GM12874 (cell line): Measurements from ENCODE around the gene PGF.

Experiments
- TF ChIP-seq, protein P1 (sequence below): IDR thresholded peaks from 2 replicates; pipeline ENCODE4 v1.5.1; 2011; ENCODE audit warnings: low read depth, mild to moderate bottlenecking, control low read depth, low read length, moderate library complexity; ENCODE audit not compliant: insufficient read depth

Gene PGF

DNA sequence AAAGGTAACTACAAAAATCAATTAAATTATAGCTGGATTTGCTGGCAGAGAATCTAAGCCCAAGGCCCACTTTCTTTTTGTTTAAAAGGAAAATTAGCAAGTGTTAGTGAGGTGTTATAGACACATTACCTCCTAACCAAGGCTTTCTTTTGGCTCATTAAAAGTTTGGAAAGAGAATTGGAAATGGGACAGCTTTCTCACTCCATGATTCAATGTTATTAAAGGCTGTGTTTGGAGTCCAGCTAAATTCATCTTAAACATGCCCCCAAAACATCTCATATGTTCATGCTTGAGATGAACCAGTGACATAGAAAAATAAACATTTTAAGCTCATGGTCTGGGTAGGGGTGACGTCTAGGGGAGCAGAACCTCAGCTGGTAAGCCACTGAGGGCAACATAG, 13.4 kb upstream of the PGF start:
- TF ChIP-seq, protein P1, sequence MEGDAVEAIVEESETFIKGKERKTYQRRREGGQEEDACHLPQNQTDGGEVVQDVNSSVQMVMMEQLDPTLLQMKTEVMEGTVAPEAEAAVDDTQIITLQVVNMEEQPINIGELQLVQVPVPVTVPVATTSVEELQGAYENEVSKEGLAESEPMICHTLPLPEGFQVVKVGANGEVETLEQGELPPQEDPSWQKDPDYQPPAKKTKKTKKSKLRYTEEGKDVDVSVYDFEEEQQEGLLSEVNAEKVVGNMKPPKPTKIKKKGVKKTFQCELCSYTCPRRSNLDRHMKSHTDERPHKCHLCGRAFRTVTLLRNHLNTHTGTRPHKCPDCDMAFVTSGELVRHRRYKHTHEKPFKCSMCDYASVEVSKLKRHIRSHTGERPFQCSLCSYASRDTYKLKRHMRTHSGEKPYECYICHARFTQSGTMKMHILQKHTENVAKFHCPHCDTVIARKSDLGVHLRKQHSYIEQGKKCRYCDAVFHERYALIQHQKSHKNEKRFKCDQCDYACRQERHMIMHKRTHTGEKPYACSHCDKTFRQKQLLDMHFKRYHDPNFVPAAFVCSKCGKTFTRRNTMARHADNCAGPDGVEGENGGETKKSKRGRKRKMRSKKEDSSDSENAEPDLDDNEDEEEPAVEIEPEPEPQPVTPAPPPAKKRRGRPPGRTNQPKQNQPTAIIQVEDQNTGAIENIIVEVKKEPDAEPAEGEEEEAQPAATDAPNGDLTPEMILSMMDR, result no peak

DNA sequence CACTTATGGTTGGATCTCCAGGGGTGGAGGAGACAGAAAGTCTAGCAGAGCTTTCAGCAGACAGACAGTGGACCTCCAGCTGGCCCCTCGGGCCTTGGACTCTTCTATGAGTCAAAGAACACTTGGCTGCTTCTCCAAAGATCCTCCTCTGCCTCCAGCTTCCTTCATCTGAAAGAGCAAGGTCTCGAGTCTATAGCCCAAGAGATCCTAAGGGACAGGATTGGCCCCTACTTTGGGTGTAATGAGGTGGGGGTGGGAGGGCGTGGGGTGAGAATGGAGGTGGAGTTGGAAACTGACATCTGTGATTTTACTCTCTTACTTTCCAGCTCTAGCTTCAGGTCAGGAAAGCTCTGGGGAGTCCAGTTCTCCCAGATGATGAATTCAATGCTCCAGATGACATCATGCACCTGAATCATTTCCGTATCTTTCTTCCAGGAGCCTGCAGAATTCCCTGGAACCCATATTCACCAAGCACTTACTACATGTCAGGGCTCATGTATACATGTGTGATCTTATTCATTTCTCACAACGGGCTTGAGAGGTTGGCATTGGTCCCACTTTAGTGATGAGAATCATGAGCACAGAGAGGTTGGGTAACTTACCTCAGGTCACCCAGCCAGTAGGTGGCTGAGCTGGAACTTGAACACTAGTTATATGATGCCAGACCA, 10.2 kb upstream of the PGF start:
- TF ChIP-seq, protein P1, result no peak

DNA sequence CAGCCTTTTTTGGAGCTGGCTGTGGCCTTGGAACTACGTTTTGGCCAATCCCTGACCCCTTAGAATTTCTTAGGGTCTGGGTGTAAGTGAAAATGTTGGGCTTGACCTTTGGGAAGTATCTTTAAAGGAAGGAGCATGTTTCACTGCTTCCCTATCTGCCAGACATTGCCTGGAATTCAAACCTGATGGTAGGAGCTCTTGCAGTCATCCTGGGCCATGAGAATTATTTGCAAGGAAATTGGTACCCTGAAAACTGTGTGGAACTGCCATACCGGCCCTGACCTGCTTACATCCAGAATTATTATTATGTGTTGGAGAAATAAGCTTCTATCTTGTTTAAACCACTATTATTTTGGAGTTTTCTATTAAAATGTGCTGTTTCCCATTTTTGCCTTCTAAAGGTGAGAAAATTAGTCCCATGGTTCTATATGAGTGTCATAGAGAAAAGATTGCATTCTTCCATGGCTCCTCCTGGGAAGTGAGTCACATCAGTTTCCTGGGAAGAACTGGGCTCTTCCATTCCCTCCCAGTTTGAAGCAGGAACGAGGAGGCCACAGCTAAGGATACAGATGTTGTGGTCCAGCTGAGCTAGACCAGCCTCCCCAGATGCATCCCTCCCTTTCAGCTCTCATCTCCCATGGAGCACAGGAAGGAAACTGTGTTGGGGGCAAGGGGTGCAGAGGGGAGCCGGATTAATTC, 9.5 kb upstream of the PGF start:
- TF ChIP-seq, protein P1, result no peak

DNA sequence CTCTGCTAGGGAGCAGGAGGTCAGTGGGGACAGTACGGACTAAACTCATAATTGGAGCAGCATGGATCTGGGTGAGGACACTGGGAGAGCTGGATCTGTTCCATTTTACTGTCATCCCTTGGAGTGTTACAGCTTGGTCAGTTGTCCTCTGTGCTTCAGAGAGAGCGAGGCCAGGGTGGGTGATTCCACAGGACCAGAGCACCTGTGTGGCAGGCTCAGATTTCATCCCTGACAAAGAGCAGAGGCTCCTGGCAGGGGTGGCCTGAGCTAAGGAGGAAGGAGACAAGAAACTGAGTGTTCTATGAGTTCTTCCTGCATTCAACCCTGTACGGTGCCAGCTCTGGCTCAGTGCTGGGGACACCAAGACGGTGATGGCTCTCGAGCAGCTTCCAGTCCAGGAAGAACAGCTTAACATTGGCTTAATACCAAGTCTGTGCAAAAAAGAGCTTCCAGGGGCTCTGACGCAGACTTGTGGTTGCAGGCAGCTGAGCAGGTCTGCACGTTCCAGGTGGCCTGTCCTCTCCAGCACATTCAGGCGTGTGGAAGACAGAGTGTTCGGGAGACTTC, 8.4 kb upstream of the PGF start:
- TF ChIP-seq, protein P1, result no peak

DNA sequence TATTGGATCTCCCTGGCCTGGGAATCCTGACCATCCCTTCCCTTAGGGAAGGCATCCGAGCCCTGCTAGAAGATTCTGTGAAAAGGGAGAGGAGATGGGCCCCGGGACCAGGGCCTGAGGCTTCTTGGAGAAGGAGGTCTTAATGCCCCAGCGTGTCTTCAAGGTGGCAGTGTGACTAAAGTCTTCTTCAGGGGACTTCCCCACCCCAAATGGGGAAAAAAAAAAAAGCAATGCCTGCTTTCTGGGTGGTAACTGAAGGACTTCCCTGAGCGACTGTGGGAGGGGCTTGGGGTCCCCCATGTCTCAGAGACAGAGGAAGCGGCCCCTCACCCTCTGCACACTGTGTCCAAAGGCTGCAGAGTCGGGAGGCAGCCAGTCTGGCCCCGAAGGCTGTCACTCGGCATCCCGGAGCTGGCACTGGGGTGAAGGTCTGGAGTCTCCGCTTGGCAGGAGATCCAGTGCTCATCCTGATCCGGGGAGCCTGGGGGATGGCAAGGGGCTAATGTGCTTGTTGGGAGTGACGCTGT, 7.8 kb upstream of the PGF start:
- TF ChIP-seq, protein P1, result no peak

DNA sequence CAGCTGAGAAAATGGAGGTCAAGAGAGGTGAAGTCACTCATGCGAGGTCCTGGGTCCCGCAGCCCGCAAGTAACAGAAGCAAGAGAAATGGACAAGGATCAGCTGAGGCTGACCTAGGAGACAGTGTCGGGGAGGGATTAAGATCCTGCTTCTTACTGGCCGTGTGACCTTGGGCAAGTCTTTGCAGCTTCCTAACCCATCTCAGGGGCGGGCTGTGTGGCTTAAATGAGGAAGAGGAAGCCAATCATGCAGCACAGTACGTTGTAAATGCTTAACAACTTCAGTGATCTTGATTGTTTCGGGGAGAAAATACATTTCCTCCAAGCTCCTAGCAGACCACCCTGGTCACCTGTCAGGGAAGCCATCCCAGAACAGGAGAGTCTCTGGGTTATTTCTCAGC, 7.1 kb upstream of the PGF start:
- TF ChIP-seq, protein P1, result no peak

DNA sequence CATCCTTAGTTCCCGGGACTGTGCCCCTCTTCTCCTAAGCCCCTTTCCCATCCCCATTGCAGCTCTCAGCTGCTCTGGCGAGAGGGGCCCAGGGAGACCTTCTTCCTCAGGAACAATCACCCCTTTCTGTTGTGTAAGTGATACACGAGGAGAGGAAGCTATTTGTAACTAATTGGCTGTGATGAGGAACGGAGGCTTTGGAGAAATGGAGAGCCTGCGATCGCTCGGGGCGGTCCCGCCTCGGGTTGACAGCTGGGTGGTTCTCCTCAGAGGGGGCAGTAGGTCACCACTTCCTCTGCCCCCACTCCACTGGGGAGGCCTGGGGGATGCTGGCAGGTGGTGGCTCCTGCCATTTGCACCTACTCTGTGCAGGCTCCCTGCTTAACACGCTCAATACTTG, 6.6 kb upstream of the PGF start:
- TF ChIP-seq, protein P1, result no peak
